Measurements from ENCODE around the gene XRCC1.
"Not testable (repeated sequence)": the region's sequence is repeated elsewhere in the genome, so short reads cannot be mapped to it uniquely, and the experiment has no call there.

The XRCC1 gene

DNA sequence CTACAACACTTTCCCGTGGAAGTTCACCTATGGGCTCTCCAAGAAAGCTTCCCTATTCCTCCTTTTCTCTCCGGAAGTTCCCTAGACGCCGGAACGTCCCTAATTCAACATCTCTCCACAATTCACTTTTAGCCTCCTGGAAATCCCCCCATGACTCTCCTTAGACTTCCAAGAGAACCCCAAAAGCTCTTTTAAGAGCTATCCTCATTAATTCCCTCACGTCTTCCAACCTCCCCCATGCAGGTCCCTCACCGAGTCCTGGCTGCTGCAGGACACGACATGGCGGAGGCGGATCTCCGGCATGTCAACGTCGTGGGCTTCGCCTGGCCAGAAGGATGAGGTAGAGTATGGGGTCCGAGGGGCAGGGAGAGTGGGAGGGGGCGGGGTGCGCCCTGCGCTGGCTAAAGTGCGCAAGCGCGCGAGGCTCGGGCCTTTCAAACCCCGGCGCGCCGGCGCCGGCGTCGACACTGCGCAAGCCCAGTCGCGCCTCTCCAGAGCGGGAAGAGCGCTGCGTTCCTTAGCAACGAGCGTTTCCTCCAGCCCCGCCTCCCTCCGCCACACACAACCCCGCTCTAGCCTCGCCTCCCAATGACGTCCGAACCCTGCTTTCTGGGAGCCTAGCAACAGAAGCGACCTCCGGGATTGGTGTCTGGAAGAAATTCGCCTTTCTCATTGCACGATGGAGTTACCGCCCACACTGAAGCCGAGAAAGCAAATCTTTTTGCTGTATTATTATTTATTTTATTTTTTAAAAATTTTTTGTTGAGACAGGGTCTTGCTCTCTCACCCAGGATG, at the start of gene XRCC1, which contains the start of gene PINLYP:
TSS of gene XRCC1 (minus strand) at position 372 of the 795 bp plus-strand sequence. CDS start at position 303, 69 bp downstream.
TSS of gene PINLYP (plus strand) at position 646 of the 795 bp plus-strand sequence. CDS start 1,391 bp downstream, outside the sequence.
- DNase-seq = peak; percentile 97

GRCh38 chr19:43624933-43625332, 49.6 kb upstream of the XRCC1 start:
- peak; percentile 81 for DNase-seq

GRCh38 chr19:43623889-43624670, 48.8 kb upstream of the XRCC1 start:
- no peak for DNase-seq

- no peak for DNase-seq
Observed at GRCh38 chr19:43622956-43623355, 47.6 kb upstream of the XRCC1 start.

DNA sequence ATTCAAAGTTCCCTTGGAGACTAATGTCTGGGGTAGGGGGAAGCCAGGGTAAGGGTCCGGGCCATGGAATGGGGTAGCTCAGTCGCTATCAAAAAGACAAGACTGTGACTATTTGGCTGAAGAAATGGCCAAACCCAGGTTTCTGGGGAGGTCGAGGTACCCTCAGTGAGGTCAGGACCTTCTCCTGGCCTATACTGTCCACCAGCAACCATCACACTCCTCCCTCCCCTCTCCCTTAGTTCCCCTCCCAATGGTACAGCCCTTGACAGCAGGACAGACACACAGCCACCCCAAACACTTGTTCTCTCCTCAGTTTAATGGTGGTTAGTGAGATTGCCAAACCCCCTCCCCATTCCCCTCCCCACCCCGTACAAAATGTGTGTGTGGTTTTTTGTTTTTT, 46.7 kb upstream of the XRCC1 start:
- no peak for DNase-seq

GRCh38 chr19:43620061-43621001, 45.0 kb upstream of the XRCC1 start:
- DNase-seq = no peak

- DNase-seq = peak; percentile 87
Observed at GRCh38 chr19:43619262-43620060, 44.1 kb upstream of the XRCC1 start, which contains the start of gene ZNF428. Gene ZNF428 (minus strand): TSS chr19:43619629. CDS start chr19:43614304, 5,325 bp downstream.

GRCh38 chr19:43618921-43619261, 43.6 kb upstream of the XRCC1 start:
- DNase-seq = peak; percentile 30

GRCh38 chr19:43616954-43617353, 41.6 kb upstream of the XRCC1 start:
- DNase-seq = no peak

- no peak for DNase-seq
Observed at GRCh38 chr19:43616306-43616705, 41.0 kb upstream of the XRCC1 start.

- no peak for DNase-seq
Observed at GRCh38 chr19:43612374-43612773, 37.0 kb upstream of the XRCC1 start.

DNA sequence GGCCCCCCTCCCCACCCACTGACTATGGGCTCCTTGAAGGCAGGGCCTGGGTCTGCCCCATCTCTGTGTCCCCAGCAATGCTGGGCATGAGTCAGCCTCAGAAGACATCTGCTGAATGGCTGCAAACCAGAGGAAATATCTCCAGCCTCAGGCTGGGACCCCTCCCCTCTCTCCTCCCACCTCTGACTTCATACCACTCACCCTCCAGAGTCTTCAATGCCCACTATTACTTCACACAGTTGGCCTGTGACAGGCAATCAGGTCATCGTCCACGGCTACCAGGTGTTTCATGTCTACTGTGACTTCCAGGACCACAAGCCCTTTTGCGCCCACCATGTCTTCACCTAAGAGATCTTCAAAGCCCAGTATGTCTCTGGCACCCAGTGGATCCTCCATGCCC, 36.5 kb upstream of the XRCC1 start, which contains the start of gene SRRM5:
TSS of gene SRRM5 (plus strand) at position 301 of the 400 bp plus-strand sequence. CDS start at position 335, 34 bp downstream.
- no peak for DNase-seq

DNA sequence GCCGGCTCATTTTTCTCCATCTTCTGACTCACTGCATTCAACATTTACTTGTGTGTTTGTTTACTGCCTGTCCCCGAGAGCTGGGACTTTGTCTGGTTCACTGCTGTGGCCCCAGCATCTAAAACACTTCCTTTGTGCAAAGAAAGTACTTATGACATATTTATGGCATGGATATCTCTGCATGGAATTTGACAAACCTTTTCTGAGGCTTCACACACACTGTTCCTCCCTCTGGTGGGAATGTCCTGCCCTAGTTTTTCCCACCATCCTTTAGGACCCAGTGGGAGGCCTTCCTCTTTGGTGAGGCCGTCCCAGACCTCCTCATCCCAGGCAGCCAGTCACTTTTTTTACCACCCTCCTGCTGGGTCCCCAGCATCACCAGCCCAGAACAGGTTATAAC, 35.2 kb upstream of the XRCC1 start:
- DNase-seq = no peak

- DNase-seq = no peak
Observed at GRCh38 chr19:43609872-43610271, 34.5 kb upstream of the XRCC1 start.

DNA sequence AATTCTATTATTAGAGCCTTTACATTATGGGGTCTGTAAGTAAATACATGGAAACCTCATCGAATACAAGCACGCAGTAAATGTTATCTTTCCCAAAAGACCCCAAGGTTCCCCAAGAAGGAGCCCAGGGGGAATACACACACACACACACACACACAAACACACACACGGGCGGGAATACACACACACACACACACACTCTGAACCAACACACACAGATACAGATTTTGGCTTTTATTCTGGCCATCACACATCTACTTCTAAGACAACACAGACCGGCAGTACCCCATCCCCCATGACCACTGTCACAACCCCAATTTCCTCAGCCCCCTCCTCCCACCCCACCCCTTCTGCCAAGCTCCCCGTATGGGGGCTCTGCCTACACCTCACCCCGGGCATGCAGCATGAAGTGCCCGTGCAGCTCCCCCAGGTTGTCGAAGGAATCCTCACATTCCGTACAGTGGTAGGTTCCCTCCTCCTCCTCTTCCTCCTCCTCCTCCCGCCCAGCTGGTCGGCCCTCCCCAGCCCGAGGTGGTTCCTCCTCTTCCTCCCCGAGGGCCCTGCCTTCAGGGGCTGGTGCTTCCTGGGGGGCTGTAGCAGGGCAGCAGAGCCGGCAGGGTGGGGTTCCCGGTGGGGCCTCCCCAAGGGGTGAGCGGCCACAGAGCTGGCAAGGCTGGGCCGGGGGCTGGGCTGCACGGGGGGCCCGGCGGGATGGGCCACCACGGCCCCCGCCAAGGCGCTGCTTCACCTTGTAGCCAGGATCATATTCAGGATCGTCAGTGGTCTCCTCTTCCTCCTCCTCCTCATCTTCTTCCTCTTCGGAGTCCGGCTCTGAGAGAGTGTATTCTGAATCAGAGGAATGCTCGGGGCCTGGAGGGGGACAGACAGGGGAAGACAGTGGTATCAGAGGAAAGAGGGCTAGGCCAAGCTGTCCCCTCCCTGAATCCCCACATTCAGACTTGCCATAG, 32.2 kb upstream of the XRCC1 start:
- DNase-seq = no peak

DNA sequence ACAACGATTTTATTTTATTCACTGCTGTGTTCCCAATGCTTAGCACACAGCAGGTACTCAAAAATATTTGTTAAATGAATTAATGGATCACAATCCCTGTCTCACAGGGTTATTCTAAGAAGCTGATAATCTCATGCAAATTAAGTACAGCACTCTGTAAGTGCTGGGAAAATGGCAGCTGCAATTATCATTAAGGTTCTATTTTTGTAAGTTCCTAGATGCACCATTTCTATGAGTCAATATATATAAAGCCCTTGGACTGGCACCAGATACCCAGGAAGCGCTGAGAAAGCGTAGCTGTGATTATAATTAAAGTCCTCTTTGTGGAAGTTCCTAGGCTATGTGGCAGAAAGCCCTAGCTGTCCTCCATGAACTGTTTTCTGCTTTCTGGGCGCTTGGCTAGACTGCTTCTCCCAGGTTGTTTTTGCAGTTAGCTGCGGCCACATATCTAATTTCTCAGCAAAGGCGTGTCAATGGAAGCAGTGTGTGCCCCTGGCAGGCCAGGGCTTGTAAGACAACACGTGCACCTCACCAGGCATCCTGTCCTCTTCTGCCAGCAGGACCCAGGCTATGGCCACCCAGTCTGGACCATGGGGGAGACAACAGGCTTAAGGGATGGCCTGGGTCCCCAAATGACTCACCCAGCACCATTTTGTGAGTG, 31.4 kb upstream of the XRCC1 start:
- DNase-seq = no peak

- no peak for DNase-seq
Observed at GRCh38 chr19:43605875-43606568, 30.7 kb upstream of the XRCC1 start.

GRCh38 chr19:43600326-43600725, 25.0 kb upstream of the XRCC1 start:
- DNase-seq = not testable (repeated sequence)

DNA sequence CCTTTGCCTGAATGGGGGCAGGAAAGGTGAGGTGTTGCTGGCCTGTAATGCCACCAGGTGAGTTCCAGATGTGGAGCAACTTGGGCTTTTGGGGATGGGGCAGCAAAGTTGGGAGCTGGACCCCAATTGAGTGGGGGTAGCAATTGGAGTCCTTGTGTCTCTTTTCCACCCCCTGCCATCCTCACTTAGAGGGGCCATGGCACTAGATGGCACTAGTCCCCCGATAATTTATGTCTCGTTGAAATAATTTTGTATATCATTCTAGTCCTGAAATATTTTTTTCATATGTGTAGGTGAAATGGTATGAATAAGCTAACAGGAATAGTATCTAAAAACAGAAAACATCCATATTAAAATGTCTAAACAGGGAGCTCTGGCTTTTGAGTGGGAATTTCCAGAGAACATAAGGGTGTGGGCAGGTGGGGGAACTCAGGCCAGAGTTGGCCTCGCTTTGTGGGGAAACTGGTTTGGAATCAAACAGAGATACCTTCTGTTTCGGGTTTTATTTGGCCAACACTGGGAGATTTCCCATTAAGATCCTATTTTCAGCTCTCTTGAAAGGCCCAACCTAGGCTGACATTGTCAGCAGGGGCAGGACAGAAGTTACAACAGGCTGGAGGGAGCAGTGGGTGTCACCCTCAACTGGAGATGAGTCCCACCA, 24.4 kb upstream of the XRCC1 start:
- no peak for DNase-seq

Measured in CD4-positive, alpha-beta T cell treated with Interleukin-4 for 4 hours (primary cell).